Endothelial cell of umbilical vein (primary cell): Measurements from ENCODE around the gene UBASH3A. TPM values are rescaled to one million over a fixed set of nuclear protein-coding genes. Genes with fewer than 3 reads are reported as not detected.
"Not testable (repeated sequence)": the region's sequence is repeated elsewhere in the genome, so short reads cannot be mapped to it uniquely, and the experiment has no call there.

Experiments
- BruUV-seq: library from RNA; stranded (reverse); fragments of 400-500 nt; replicated peaks from 2 replicates; lab custom pipeline; 2021; lab: Mats Ljungman, UMichigan
- CTCF ChIA-PET: fragments of 300-600, 350-600 bp; sonication (Branson Sonifier 250); formaldehyde crosslinking; loops from one replicate; lab custom pipeline; 2021; ENCODE audit warnings: antibody characterized with exemption, inconsistent platforms; lab: Charles Lee
- POLR2A ChIA-PET: fragments of 300-600, 350-600 bp; sonication (Branson Sonifier 250); formaldehyde crosslinking; loops from one replicate; lab custom pipeline; 2021; ENCODE audit warnings: antibody characterized with exemption, inconsistent platforms; lab: Charles Lee
- DNase-seq: peaks from one replicate; pipeline ENCODE4 v3.0.0-alpha.2; 2011; ENCODE audit warnings: low read depth, low spot score
- FAIRE-seq: peaks from 2 replicates; lab custom pipeline; 2011; peaks lifted over from hg19 to GRCh38; lab: Jason Lieb, UNC
- H2AFZ ChIP-seq: 2 replicates; pipeline ENCODE4 v1.6.0; 2012; ENCODE audit warnings: low read depth, low read length, control low read depth, inconsistent platforms
- H3K27ac ChIP-seq: 2 replicates; pipeline ENCODE4 v1.5.1; 2011; ENCODE audit warnings: low read depth, mild to moderate bottlenecking, control low read depth, low read length, moderate library complexity; ENCODE audit not compliant: insufficient read depth
- H3K27me3 ChIP-seq, 2 experiments: 2 replicates each; pipeline versions ENCODE4 v1.6.0 to v1.6.1; 2011; ENCODE audit warnings: low read length in 2 of 2, mixed read lengths in 1 of 2; ENCODE audit not compliant: control insufficient read depth in 2 of 2, insufficient read depth in 2 of 2
- H3K36me3 ChIP-seq, 2 experiments: 2 replicates in 1 of 2; 3 replicates in 1 of 2; pipeline ENCODE4 v1.5.1; 2011; ENCODE audit warnings: low read length in 2 of 2, mild to moderate bottlenecking in 1 of 2, moderate library complexity in 1 of 2; ENCODE audit not compliant: control insufficient read depth in 2 of 2, insufficient read depth in 2 of 2; ENCODE audit errors: extremely low read depth in 1 of 2
- H3K4me1 ChIP-seq: 3 replicates; pipeline ENCODE4 v1.5.1; 2011; ENCODE audit warnings: mild to moderate bottlenecking, low read length; ENCODE audit not compliant: control insufficient read depth, insufficient read depth; ENCODE audit errors: extremely low read depth
- H3K4me2 ChIP-seq: 2 replicates; pipeline ENCODE4 v1.6.1; 2011; ENCODE audit warnings: low read length, control low read depth, mixed read lengths; ENCODE audit not compliant: insufficient read depth
- H3K4me3 ChIP-seq, 3 experiments: fragments of 200-600 bp in 1 of 3; sonication (generic), shearing (Covaris generic) in 1 of 3; replicated peaks in 1 of 3; 2 replicates each; pipeline ENCODE4 v1.5.1; 2011 to 2016; ENCODE audit warnings: control low read depth in 3 of 3, low read length in 3 of 3, mild to moderate bottlenecking in 2 of 3, inconsistent platforms in 1 of 3, low read depth in 1 of 3, moderate library complexity in 1 of 3; ENCODE audit not compliant: insufficient read depth in 1 of 3
- H3K79me2 ChIP-seq: 2 replicates; pipeline ENCODE4 v1.6.0; 2012; ENCODE audit warnings: low read length, inconsistent platforms; ENCODE audit not compliant: control insufficient read depth, insufficient read depth
- H3K9ac ChIP-seq: replicated peaks from 2 replicates; pipeline ENCODE3; 2011; ENCODE audit warnings: low read length, control low read depth; ENCODE audit not compliant: insufficient read depth; ENCODE audit errors: extremely low read depth
- H3K9me1 ChIP-seq: replicated peaks from 3 replicates; pipeline ENCODE4 v1.6.0; 2011; ENCODE audit warnings: mild to moderate bottlenecking, low read length; ENCODE audit not compliant: control insufficient read depth, insufficient read depth; ENCODE audit errors: extremely low read depth
- H3K9me3 ChIP-seq: replicated peaks from 2 replicates; pipeline ENCODE4 v1.5.1; 2012; ENCODE audit warnings: low read length, inconsistent platforms; ENCODE audit not compliant: control insufficient read depth, insufficient read depth
- H4K20me1 ChIP-seq: replicated peaks from 2 replicates; pipeline ENCODE3; 2011; ENCODE audit warnings: mild to moderate bottlenecking, low read length; ENCODE audit not compliant: control insufficient read depth, insufficient read depth; ENCODE audit errors: extremely low read depth
- CTCF ChIP-seq, 2 donors: IDR thresholded peaks; 1 replicate in 1 of 2; 2 replicates in 1 of 2; pipeline ENCODE4 v1.5.1; 2011; ENCODE audit warnings: low read length in 2 of 2, mild to moderate bottlenecking in 2 of 2, moderate library complexity in 2 of 2, control low read depth in 1 of 2, inconsistent platforms in 1 of 2, low read depth in 1 of 2; ENCODE audit not compliant: insufficient read depth in 1 of 2; ENCODE audit errors: extremely low read depth in 1 of 2
- EZH2 ChIP-seq: IDR thresholded peaks from 2 replicates; pipeline ENCODE4 v1.6.1; 2012; ENCODE audit warnings: borderline replicate concordance, low read depth, mild to moderate bottlenecking, moderate library complexity, low read length, inconsistent platforms; ENCODE audit not compliant: severe bottlenecking
- FOS ChIP-seq: IDR thresholded peaks from 2 replicates; pipeline ENCODE4 v1.6.1; 2011; ENCODE audit warnings: mild to moderate bottlenecking, low read length, moderate library complexity, borderline replicate concordance; ENCODE audit not compliant: insufficient read depth
- GATA2 ChIP-seq: IDR thresholded peaks from 2 replicates; pipeline ENCODE4 v1.7.0; 2011; ENCODE audit warnings: low read depth, mild to moderate bottlenecking, moderate library complexity, mixed read lengths, low read length; ENCODE audit not compliant: insufficient read length, insufficient read depth
- JUN ChIP-seq: IDR thresholded peaks from 2 replicates; pipeline ENCODE4 v1.6.1; 2011; ENCODE audit warnings: borderline replicate concordance, low read depth; ENCODE audit not compliant: insufficient read length, insufficient read depth
- MYC ChIP-seq: IDR thresholded peaks from one replicate; pipeline ENCODE4 v1.6.1; 2011; ENCODE audit warnings: mild to moderate bottlenecking, low read depth, low read length
- POLR2A ChIP-seq: IDR thresholded peaks from 2 replicates; pipeline ENCODE4 v1.6.1; 2012; ENCODE audit warnings: low read depth, mild to moderate bottlenecking, control low read depth, low read length
- POLR2AphosphoS5 ChIP-seq: IDR thresholded peaks from 2 replicates; pipeline ENCODE4 v1.6.1; 2012; ENCODE audit warnings: low read depth, mild to moderate bottlenecking, control low read depth, low read length, moderate library complexity; ENCODE audit not compliant: insufficient read depth
- dilution Hi-C: fragments of 300-500 bp; cut with MboI; formaldehyde crosslinking; loops from one replicate; pipeline ENCODE4 v1.15.0; 2019; ENCODE audit warnings: low sequenced_read_pairs; ENCODE audit not compliant: extremely low pct_ligation_motif_present
- intact Hi-C: fragments of 100-400 bp; cut with micrococcal nuclease; formaldehyde crosslinking; loops from one replicate; pipeline ENCODE4 v1.10.0; 2022
- polyA plus RNA-seq, 4 experiments: library from polyadenylated mRNA; depleted of rRNA in 3 of 4; stranded (reverse) in 3 of 4; unstranded in 1 of 4; fragments of >200 nt; gene quantifications; 2 replicates each; pipeline versions ENCODE4 v1.2.1 to v1.2.3, GENCODE V29; 2011 to 2012; ENCODE audit warnings: missing spikeins in 1 of 4
- total RNA-seq: library from RNA; stranded (reverse); gene quantifications from 2 replicates; pipeline ENCODE4 v1.2.3, GENCODE V29; 2021
- TF ChIP-seq, protein P1 (sequence below): IDR thresholded peaks from 2 replicates; pipeline ENCODE4 v1.6.1; 2011; ENCODE audit not compliant: insufficient read depth, insufficient read length

UBASH3A gene
- total and polyA plus RNA-seq, 2 donors (not counting 3 experiments of a cell fraction or from before 2014, with no cell fraction given): not detected

GRCh38 chr21:42406866-42407265 lies 3.2 kb downstream of the UBASH3A start:
- Histone ChIP-seq H3K27ac (no peak overlapping the region), H3K9me1 (no peaks in the 10 kb centered on the region), H2AFZ (no peak overlapping the region), H3K9ac (no peak overlapping the region), H3K4me3 (no peak overlapping the region), H4K20me1 (no peaks in the 10 kb centered on the region), H3K36me3 (no peaks in the 10 kb centered on the region), H3K4me2 (no peak overlapping the region), H3K4me1 (no peaks in the 10 kb centered on the region), H3K27me3 (peaks cover 0 to 11% of the 10 kb centered on the region in 2 experiments), H3K79me2 (no peaks in the 10 kb centered on the region), H3K9me3 (no peaks in the 10 kb centered on the region)
- ChIA-PET POLR2A (no interaction called here), CTCF (no interaction called here)
- no TSS peak for BruUV-seq
- FAIRE-seq (no peak), DNase-seq (no peak)
- no peak for TF ChIP-seq EZH2
- dilution Hi-C loops: no loop called here
- intact Hi-C loops: no loop called here

- DNase-seq (no peak), FAIRE-seq (no peak)
- no peak overlapping the region for H3K9ac ChIP-seq
- H3K4me2 ChIP-seq: no peak overlapping the region
- no peak overlapping the region for H2AFZ ChIP-seq
- no peak overlapping the region for H3K4me3 ChIP-seq
- H3K27ac ChIP-seq: no peak overlapping the region
- peaks cover 0 to 11% of the 10 kb centered on the region in 2 experiments for H3K27me3 ChIP-seq
- H3K9me3 ChIP-seq: no peaks in the 10 kb centered on the region
- intact Hi-C loops: no loop called here
- H3K79me2 ChIP-seq: no peaks in the 10 kb centered on the region
- H4K20me1 ChIP-seq: no peaks in the 10 kb centered on the region
- no peaks in the 10 kb centered on the region for H3K36me3 ChIP-seq
- POLR2A ChIA-PET: no interaction called here
- dilution Hi-C loops: no loop called here
- CTCF ChIA-PET: no interaction called here
- TF ChIP-seq POLR2A: no peak
- TF ChIP-seq EZH2: no peak
- no peak for TF ChIP-seq JUN
- TF ChIP-seq FOS: no peak
- no peak for TF ChIP-seq CTCF (IDR thresholded peaks at IDR 0.05; ENCODE audit: extremely low read depth in 1 of 2, insufficient read depth in 1 of 2, low read depth in 1 of 2, low read length in 2 of 2)
- TF ChIP-seq MYC: no peak
- TF ChIP-seq GATA2: no peak
- TF ChIP-seq, protein P1, sequence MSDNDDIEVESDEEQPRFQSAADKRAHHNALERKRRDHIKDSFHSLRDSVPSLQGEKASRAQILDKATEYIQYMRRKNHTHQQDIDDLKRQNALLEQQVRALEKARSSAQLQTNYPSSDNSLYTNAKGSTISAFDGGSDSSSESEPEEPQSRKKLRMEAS: no peak
- TF ChIP-seq POLR2AphosphoS5: no peak
- no peaks in the 10 kb centered on the region for H3K9me1 ChIP-seq
- BruUV-seq: no TSS peak
- H3K4me1 ChIP-seq: no peaks in the 10 kb centered on the region
These were observed 3.8 kb downstream of the UBASH3A start for GRCh38 chr21:42407476-42407875.

DNA sequence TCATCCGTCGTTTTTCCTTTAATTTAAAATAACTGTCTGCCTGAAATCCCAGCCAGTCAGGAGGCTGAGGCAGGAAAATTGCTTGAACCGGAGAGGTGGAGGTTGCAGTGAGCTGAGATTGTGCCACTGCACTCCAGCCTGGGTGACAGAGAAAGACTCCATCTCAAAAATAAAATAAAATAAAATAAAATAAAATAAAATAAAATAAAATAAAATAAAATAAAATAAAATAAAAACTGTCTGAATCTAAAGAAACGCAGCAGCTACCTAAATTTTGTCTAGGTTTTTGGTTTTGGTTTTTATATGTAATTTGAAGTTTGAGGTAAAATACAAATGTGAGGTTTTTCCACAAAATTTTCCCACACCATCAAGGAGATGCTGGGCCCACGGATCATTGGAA lies 5.0 kb downstream of the UBASH3A start:
- H2AFZ ChIP-seq, H3K36me3 ChIP-seq, BruUV-seq, H3K9me1 ChIP-seq, H3K4me3 ChIP-seq, CTCF ChIA-PET, FAIRE-seq, H3K4me2 ChIP-seq, DNase-seq, H3K27ac ChIP-seq, H3K4me1 ChIP-seq, H3K9ac ChIP-seq, dilution Hi-C loops, H3K9me3 ChIP-seq, intact Hi-C loops, POLR2A ChIA-PET, H4K20me1 ChIP-seq, H3K79me2 ChIP-seq: not testable (repeated sequence)
- H3K27me3 ChIP-seq: peaks cover 0 to 11% of the 10 kb centered on the region in 2 experiments
